Left cardiac atrium (tissue), 4 donors: Measurements from ENCODE around the gene CLSTN2. TPM values are rescaled to one million over a fixed set of nuclear protein-coding genes. Genes with fewer than 3 reads are reported as not detected.

ENCODE experiments used
- ATAC-seq, 2 donors: fragments of 200-7000 bp; cut with Tn5 transposase; one replicate each; pipeline ENCODE4 v1.9.1; 2020; ENCODE audit warnings: mild to moderate bottlenecking in 2 of 2, moderate library complexity in 2 of 2
- DNase-seq: peaks from one replicate; pipeline ENCODE4 v3.0.0-alpha.2; 2020
- intact Hi-C, 2 donors: fragments of 100-400 bp; cut with DNase I; formaldehyde crosslinking; loops; one replicate each; pipeline versions ENCODE4 v1.14.1 to v1.15.1; 2022 to 2023
- total RNA-seq, 2 donors: library from RNA; stranded (reverse); fragmentation: NEBNext Ultra II Directional; extraction: Animal tissue kit (Norgen Biotek cat#: 25700); gene quantifications; one replicate each; pipeline ENCODE4 v1.2.1, GENCODE V29; 2021
- donor health status: DM: no; HTN: yes; CAD: no.
- donor health status: DM: no; HTN: yes; CAD: no; lungs with severe emphysema.
- donor health status: DM: yes; HTN: yes; CAD: no.
- donor health status: Dilated cardiomyopathy.

CLSTN2 gene
- total RNA-seq, 2 donors from 2014 or later: 22.9 to 26.6 TPM

DNA sequence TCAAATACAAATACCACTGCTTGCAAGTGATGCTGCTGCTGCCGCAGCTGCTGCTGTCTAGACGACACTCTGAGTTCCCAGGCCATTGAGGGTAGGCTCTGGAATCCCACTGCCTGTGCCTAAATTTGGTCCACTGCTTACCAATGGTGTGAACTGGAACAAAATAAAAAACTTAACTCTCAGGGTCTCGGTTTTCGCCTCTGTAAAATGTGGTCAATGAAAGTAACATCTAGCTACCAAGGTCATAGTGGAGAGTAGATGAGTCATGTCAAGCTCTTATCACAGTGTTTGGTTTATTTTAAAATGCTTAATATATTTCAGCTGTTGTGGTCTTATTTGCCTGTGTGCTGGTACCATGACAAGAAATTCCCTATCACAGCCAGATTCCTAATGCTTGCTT lies 299.3 kb downstream of the CLSTN2 start:
- intact Hi-C loops: no loop called here
- no peak for DNase-seq
- ATAC-seq: peak in 1 of 2 donors; percentile 37

DNA sequence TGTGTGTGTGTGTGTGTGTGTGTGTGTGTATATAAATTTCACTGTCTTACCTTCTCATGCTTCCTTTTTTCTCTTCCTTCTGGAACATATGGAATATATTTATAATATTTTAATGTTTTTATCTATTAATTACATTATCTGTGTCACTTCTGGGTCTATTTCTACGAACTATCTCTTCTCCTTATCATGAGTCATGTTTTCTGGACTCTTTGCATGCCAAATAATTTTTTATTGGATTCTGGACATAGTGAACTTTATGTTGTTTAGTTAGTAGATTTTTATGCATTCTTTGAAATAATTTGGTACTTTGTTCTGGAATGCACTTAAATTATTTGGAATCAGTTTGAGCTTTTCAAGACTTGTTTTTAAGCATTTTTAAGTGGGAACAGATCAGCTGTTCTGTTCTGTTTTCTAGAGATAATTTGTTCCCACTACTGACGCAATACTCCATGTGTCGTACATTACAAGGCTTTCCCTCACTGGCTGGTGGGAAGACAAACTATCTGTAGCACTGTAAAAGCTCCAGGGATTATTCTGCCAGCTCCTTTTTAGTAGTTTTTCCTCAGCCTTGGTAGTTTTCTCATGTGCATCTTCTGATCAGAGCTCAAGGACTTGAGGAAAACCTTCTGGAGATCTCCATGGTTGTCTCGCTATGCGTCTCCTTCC lies 302.0 kb downstream of the CLSTN2 start:
- intact Hi-C loops: no loop called here
- DNase-seq (no peak), ATAC-seq (peak in 1 of 2 donors; percentile 86)

DNA sequence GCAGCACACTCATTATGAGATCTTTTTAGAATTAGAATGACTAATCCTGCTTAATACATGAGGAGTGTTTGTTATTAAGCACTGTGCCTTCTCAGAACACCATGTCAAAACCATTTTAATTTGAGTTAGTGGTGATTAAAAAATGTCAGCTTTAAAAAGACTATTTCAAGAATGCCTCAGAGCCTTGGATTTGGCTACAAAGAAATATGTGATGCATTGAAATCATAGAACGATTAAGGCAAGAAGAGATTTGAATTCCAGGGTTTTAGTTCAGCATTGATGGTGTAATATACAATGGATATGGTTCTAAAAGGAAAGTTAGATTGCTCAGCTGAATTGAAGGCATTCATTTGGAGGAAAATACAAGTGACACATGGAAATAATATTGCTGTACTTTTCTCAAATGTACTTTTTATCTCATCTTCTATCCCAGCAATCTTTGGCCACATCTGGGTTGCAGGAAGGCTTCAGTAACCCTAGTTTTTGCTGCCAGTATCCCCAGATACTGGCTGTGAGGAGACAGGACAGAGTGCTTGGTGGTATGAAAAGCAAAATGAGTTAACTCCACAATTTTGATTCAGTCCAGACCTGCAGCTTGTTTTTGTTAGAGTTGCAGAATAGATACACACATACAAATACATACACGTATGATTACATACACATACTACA lies 303.8 kb downstream of the CLSTN2 start:
- no peak for DNase-seq
- intact Hi-C loops: no loop called here
- ATAC-seq: peak in 1 of 2 donors; percentile 36

DNA sequence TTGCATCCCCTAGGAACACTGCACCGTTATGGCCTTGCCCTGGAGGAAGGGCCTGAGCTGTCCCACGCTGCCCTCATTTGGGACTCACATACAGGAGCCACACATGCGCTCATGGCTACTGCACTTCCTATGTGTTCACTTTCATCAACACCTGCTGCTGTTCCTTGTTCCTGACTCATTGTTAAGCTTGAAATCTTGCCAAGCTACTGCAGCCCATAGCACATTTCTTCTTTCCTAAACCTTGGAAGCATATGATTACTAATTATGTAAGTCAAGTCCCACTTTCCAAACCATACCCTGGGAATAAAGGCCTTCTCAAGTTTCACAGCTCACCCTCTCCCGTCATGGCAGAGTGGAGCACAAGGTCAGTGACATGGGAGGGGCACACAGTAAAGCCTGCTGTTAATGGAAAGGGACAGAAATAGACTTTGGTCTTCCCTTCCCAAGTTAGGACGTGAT lies 307.9 kb downstream of the CLSTN2 start:
- DNase-seq (no peak), ATAC-seq (peak in 1 of 2 donors; percentile 71)
- intact Hi-C loops: no loop called here

DNA sequence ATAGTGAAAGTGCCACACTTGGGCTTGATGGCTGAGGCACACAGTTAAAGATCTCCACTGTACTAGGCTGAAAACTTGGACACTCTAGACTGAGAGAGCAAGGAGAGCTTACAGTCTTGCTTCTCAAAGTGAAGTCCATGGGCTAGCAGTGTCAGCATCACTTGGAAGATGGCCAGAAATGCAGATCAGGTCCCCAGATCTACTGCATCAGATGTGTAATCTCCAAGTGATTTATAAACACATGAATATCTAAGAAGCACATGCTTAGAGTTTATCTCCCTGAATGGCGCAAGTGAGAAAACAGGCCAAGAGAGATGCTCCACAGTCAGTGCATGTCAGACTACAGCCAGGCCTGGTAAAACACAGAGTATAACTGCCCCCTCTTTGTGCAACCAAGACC lies 308.6 kb downstream of the CLSTN2 start:
- DNase-seq (no peak), ATAC-seq (no peak)
- intact Hi-C loops: no loop called here

DNA sequence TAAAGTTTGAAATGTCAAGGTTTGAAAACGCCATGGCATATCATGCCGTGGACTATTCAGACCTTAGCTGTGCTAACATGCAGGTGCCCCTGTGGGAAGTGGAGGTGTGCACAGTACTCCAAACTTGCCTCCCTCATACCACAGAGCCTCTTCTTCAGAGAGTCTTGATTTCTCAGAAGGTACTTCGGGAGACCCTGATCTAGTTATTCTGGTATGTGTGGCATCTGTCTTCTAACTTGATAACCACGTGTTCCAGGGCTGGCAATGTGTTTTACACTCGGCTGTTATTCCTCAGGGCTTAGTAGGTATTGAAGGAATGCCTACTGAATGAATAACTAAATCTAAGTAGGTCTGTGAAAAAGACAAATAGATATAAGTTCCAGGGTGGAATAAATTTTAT lies 309.9 kb downstream of the CLSTN2 start:
- intact Hi-C loops: no loop called here
- ATAC-seq (no peak), DNase-seq (no peak)

DNA sequence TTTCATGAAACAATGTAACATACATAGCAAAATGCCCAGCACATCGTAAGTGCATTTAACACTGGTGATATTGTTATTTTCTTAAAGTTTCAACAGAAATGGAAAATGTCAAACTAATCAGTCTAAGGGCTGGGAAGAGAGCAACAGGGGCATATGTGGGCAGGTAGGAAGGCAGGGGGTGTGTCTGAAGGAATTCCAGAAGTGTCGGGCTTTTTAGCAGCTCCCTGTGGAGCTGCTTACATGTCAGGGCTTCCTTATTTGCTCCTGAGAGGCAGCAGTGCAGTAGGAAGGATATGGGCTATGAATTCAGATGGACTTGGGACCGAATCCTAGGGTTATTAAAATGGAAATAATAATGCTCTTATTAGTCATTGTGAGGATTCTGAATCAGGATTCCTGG lies 311.6 kb downstream of the CLSTN2 start:
- ATAC-seq (no peak), DNase-seq (no peak)
- intact Hi-C loops: no loop called here

DNA sequence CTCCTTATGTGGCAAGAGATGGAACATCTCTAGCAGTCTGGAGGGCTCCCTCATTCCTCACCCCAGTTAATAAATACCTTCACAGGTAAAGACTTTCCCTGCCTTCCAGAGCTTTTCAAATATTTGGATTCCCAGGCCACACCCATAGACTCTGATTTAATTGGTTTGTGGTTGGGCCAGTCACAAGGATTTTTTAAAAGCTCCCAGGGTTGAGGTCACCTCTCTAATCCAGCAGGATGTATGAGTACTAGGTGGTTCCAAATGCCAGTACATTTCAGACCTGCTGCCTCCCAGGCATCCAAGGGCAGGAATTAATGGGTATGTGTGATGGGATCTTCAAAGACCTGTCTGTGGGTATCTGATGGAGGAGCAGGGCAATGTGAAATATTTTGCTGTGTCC lies 312.8 kb downstream of the CLSTN2 start:
- DNase-seq: no peak
- ATAC-seq: no peak
- intact Hi-C loops: no loop called here

DNA sequence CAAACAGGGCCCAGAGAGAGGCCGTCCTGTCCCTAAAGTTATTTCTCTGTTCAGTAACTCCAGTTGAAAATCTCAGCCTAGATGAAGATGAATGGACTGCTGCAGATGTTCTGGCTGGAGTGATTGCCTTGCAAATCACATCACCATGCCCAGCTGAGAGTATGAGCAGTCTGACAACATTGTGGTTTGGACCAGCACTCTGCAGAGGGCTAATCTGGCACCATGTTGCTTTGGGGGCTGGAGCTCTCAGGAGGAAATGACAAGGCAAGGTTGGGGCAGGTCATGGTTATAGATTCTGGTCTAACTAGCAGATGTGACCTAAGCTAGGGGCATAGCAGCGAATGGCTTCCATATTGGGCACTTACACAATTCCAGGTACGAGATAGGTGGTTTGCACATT lies 314.2 kb downstream of the CLSTN2 start:
- intact Hi-C loops: no loop called here
- peak in 1 of 2 donors; percentile 18 for ATAC-seq
- no peak for DNase-seq

DNA sequence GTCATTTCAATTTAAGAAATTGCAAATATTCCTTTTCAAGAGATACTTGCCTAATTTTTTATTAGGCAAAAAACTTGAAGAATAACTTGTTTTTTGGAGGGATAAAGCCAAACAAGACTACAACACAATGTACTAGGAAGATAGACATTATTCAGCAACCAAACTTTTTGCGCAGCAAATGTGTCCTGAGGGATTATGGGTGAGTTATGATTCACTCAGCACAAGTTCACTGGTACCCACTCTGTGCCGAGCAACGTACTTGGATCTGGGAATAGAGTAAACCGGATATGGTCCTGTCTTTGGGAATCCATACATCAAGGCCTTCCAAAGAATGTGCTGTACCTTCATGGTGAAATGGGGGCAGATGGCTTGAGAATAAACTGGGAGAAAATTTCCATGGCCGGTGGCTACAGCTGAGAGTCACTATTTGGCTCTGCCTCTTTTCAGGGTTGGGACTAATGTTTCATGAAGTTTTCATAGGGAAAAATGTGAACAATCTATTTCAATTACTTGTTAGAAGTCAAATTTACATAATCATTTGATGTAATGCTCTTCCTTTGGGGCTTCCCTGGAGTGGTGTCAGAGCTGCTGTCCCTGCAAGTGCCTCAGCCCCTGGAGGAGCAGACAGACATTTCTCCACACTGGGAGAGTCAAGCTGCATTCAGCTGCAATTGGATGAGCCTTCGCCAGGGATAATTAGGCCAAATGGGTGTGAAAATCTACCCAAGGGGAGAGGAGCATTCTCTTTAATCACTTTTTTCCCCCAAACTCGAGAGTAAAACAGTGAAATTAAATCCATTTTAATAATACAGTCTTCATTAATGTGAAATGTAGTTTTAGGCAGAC lies 315.2 kb downstream of the CLSTN2 start:
- ATAC-seq (peak; percentile 65 to 70), DNase-seq (peak; percentile 31)
- intact Hi-C loops: no loop called here

DNA sequence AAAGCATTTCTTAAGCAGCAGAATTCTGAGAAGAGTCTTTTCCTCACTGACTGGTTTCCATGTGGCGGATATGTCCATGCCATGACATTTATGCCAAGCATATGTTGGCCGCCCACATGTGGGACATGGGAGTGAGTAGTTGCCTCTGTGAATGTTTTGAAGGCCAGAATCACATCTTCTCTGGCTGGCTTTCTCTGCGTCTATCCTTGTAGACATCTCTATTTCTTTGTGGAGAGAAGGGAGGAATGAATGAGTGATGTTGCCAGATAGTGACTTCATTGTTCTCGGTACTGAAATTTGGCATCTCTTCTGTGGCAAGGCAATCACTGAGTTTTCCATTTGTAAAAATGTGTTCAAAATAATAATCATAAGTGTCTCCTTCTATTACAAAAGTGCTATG lies 316.0 kb downstream of the CLSTN2 start:
- peak; percentile 32 for DNase-seq
- intact Hi-C loops: no loop called here
- peak in 1 of 2 donors; percentile 75 for ATAC-seq

DNA sequence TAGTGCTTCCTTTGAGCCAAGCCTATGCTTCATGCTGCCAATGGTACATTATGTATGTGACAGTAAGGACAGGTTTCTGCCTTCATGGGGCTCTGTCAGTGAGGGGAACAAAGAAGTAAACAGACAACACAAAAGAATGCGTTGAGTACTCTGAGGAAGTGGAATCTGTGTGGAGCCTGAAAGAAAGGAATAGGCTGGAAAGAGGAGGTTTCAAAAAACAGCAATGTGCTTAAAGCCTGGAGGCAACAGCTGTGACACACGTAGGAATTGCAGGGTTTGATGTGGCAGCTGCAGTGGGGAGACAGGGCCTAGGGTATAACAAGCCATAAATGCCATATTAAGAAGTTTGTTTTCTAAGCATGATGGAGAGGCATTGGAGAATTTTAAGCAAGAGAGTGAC lies 316.7 kb downstream of the CLSTN2 start:
- no peak for DNase-seq
- intact Hi-C loops: no loop called here
- no peak for ATAC-seq

DNA sequence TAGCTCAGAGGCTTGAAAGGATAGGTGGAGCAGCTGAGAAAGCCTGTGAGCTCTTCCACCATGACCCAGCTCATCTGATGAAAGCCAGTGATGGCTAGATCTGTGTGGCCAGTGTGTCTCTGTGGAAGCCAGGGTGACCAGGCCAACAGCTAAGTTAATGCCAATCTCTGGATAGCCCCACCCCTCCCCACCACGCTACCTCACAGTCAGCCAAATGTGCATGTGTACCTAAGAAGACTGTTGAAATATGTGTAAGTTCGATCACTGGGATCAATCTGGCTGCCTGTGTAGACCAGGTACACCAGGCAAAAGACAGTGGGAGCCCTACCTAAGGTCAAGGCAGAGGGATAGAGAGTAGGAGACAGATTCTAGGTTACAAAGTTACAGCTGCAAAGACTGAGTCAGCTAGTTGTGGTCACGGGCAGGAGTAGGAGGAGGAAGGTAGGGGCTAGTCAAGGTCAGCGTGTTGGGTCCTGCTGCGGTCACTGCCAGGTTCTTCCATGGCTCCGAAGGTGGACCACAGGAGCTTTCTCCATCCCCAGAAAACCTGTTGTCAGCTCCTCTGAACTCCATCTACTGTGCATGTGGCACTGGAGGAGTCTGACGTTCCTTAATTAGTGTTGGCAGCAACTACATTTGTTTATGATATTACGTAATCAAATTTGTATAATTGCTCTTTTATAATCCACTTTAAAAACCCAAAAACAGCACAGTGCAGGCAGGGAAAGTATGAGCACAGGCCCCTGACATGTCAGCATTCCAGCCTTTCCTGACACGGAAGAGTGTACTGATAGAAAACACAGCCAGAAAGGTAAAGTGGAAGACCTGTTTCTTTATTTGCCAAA lies 318.0 kb downstream of the CLSTN2 start:
- intact Hi-C loops: no loop called here
- no peak for ATAC-seq

DNA sequence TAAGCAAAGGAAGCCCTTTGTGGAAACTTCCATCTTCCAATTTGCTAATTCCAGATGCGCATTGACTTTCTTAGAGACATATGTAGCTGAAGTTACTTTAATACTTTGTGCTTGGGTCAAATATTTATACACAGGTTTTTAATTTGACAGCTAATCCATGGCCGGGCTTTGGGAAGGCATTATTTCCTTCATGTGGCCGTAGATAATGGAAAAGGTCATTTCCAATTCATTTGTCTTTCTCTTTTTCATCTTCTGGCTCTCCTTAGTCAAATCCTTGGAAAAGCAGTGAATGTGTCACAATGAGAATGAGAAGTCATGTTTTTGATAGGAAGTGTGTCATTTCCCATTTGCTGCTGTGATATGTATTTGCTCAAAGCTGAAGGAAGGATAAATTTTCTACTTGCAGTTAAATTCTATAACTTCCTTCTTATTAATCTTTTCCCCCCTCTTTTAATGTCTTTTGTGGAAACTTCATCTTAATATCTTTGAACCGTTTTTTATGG lies 323.3 kb downstream of the CLSTN2 start:
- DNase-seq (no peak), ATAC-seq (no peak)
- intact Hi-C loops: no loop called here

More for the DNA sequence above, 318.0 kb downstream of the CLSTN2 start:
- no peak for DNase-seq

DNA sequence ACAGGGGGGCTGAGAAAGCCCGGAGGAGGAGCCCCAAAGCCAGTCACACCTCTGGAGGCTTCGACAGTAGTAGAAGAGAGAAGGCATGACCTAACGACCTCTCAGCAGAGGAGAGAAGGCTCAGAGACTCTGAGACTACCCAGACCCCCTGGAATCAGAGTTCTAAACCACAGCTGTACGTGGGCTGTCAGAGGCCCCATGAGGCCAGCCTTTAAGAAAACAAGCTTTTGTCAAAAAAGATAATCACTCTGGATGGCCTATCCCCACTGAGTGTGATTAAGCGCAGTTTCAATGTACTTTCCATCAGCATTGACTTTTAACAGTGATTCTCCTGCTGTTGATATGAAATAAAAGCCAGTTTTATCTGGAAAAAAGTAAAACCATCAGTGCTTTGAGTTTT lies 330.3 kb downstream of the CLSTN2 start:
- DNase-seq (no peak), ATAC-seq (peak in 1 of 2 donors; percentile 50)
- intact Hi-C loops: no loop called here

DNA sequence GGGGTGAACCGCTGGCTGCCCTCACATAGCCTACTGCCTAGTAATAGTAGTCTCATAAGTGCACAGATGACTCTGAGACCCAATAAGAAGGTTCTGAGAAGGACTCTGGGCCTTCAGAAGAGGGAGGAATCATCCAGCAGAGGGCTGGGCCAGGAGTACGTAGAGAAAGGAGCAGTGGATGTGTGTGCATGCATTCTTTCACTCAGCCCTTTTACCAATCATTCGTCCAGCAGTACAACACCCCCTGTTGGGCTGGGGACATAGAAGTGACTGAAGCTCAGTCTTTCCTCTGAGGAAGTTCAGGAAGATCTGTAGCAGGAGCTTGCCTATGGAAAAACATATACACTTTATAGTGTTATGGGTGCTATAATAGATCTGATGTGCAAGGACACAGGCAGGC lies 333.1 kb downstream of the CLSTN2 start:
- intact Hi-C loops: no loop called here
- ATAC-seq: no peak
- DNase-seq: no peak

DNA sequence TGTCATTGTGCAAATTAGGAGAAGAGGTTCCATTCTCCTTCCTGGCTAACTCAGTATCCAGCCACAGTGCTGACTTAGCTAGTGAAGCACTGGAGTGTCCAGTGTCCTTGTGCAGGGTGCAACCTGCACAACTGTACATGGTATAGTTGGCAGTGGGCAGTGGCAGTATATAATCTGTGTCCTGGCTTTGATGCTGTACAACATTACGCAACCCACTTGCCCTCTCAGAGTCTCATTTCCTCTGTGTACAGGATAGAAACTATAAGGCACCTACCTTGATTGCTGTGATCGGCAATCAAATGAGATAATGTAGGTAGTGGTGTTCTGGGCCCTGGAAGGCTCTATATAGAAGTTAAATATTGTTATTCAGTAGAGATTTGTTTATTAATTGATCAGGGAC lies 333.6 kb downstream of the CLSTN2 start:
- no peak for ATAC-seq
- intact Hi-C loops: no loop called here
- no peak for DNase-seq

DNA sequence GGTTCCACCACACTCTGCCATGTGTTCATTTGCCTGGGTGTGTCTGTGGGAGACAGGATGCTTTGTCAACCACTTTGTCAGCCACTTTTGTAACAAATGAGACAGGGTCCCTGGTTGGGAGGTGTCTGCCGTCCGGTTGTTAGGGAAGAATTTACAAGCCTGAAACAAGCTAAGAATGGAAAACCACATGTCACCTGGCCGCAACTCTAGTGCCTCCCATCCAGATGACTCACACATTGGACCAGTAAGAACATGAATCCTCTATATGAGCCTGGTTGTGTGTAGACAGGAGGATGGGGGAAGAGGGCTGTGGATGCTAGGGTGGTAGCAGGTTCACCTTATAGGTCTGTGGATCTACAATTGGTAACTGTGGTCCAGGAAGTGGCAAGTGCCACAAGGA lies 335.3 kb downstream of the CLSTN2 start:
- no peak for ATAC-seq
- DNase-seq: no peak
- intact Hi-C loops: no loop called here

DNA sequence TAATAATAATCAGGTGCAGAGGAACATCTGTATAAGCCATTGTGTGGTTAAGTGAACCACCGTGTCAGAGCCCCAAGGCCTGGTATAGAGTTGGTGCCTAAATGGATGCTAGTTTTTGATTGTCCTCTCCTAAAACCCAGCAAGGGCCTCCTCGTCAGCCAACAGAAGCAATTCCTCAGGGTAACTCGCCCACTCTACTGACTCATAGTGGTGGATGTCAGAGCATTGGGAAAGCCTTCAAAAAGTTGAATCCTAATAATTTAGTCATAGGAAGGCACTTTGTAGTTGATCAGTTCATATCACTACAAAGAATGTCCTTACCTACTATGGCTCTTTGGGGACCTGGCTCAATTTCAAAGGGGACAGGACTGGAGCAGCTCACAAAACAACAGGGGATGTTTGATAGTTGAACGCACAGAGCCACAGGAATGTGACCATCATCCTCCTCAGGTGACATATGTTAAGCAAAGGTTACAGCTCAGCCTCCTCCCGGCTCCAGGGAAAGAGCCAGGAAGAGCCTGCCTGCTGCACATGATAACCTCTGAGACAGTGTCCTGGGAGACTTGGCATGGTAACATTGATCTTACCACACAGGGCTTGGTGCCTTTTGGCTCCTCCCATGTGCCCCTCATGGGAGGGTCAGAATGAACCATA lies 338.7 kb downstream of the CLSTN2 start:
- peak in 1 of 2 donors; percentile 41 for ATAC-seq
- intact Hi-C loops: no loop called here
- no peak for DNase-seq
